ENCODE results near the gene NHERF1.

The NHERF1 gene

GRCh38 chr17:74739227-74739831, 9.1 kb upstream of the NHERF1 start:
- H3K4me3 Mint-ChIP-seq = peak overlapping the region; percentile 28

GRCh38 chr17:74740173-74740572, 8.3 kb upstream of the NHERF1 start:
- Mint-ChIP-seq H3K27ac (peak overlapping the region; percentile 45), H3K4me1 (ENCODE audit: low read depth) (peaks cover 80% of the 10 kb centered on the region), H3K9me3 (no peaks in the 10 kb centered on the region), H3K4me3 (no peak overlapping the region), H3K36me3 (ENCODE audit: low read depth) (no peaks in the 10 kb centered on the region), H3K27me3 (peaks cover 4% of the 10 kb centered on the region)
- DNase-seq = no peak

More at GRCh38 chr17:74739227-74739831, 9.1 kb upstream of the NHERF1 start:
- Mint-ChIP-seq H3K36me3 (ENCODE audit: low read depth) (no peaks in the 10 kb centered on the region), H3K4me1 (ENCODE audit: low read depth) (peaks cover 73% of the 10 kb centered on the region), H3K27me3 (peaks cover 4% of the 10 kb centered on the region), H3K9me3 (no peaks in the 10 kb centered on the region), H3K27ac (peak overlapping the region; percentile 82)
- no peak for DNase-seq

GRCh38 chr17:74740641-74741387, 7.6 kb upstream of the NHERF1 start:
- DNase-seq = no peak
- Mint-ChIP-seq H3K27me3 (peaks cover 4% of the 10 kb centered on the region), H3K4me1 (ENCODE audit: low read depth) (peaks cover 80% of the 10 kb centered on the region), H3K27ac (peak overlapping the region; percentile 45), H3K36me3 (ENCODE audit: low read depth) (no peaks in the 10 kb centered on the region), H3K9me3 (no peaks in the 10 kb centered on the region), H3K4me3 (no peak overlapping the region)

DNA sequence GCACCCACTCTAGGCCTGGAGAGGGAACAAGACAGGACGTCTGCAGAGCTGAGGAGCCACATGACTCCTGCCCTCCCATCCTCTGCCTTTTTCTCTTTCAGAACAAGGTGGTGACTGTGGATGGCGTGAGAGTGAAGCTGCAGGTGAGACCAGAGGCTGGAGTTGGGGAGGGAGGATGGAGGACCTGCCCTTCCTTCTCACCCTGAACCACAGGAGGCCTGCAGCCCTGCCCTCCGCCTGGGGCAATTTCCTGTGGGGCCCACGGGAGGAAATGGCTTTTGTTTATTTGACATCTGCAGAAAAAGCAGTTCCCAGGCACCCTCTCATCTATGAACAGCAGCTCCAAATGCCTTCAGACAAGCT, 6.3 kb upstream of the NHERF1 start:
- peaks cover 85% of the 10 kb centered on the region for H3K4me1 Mint-ChIP-seq (ENCODE audit: low read depth)
- H3K27me3 Mint-ChIP-seq = no peaks in the 10 kb centered on the region
- no peaks in the 10 kb centered on the region for H3K36me3 Mint-ChIP-seq (ENCODE audit: low read depth)
- H3K27ac Mint-ChIP-seq = peak overlapping the region; percentile 89
- no peaks in the 10 kb centered on the region for H3K9me3 Mint-ChIP-seq
- peak; percentile 67 for DNase-seq
- peak overlapping the region; percentile 33 for H3K4me3 Mint-ChIP-seq

GRCh38 chr17:74742978-74743545, 5.4 kb upstream of the NHERF1 start:
- no peaks in the 10 kb centered on the region for H3K9me3 Mint-ChIP-seq
- DNase-seq = no peak
- H3K4me1 Mint-ChIP-seq (ENCODE audit: low read depth) = peaks cover 85% of the 10 kb centered on the region
- H3K36me3 Mint-ChIP-seq (ENCODE audit: low read depth) = no peaks in the 10 kb centered on the region
- H3K27ac Mint-ChIP-seq = peak overlapping the region; percentile 89
- H3K4me3 Mint-ChIP-seq = no peak overlapping the region
- no peaks in the 10 kb centered on the region for H3K27me3 Mint-ChIP-seq

- Mint-ChIP-seq H3K4me3 (no peak overlapping the region), H3K36me3 (ENCODE audit: low read depth) (peaks cover 2% of the 10 kb centered on the region), H3K27me3 (no peaks in the 10 kb centered on the region), H3K27ac (no peak overlapping the region), H3K9me3 (no peaks in the 10 kb centered on the region), H3K4me1 (ENCODE audit: low read depth) (peaks cover 78% of the 10 kb centered on the region)
- no peak for DNase-seq
Observed at GRCh38 chr17:74743755-74744154, 4.7 kb upstream of the NHERF1 start.

DNA sequence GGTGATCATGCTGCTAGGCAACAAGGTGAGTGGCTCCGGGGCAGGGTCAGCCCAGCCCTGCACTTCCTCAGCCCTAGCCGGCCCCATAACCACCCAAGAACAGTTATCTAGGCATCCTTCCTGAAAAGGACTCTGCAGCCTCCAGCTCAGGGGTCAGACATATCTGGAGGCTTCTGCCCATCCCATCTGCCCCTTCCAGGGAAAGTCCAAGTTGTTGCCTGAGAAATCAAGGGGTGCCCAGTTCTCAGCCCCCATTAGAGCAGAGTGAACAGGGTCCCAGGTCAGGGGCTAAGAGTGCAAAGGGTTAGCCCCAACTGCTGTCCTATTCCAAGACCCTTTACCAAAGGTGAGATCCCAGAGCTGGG, 4.1 kb upstream of the NHERF1 start:
- no peak overlapping the region for H3K27ac Mint-ChIP-seq
- no peak for DNase-seq
- H3K36me3 Mint-ChIP-seq (ENCODE audit: low read depth) = peaks cover 2% of the 10 kb centered on the region
- no peaks in the 10 kb centered on the region for H3K27me3 Mint-ChIP-seq
- no peak overlapping the region for H3K4me3 Mint-ChIP-seq
- H3K4me1 Mint-ChIP-seq (ENCODE audit: low read depth) = peaks cover 73% of the 10 kb centered on the region
- no peaks in the 10 kb centered on the region for H3K9me3 Mint-ChIP-seq

- peak; percentile 94 for DNase-seq
- Mint-ChIP-seq H3K36me3 (ENCODE audit: low read depth) (peaks cover 8% of the 10 kb centered on the region), H3K9me3 (no peaks in the 10 kb centered on the region), H3K4me1 (ENCODE audit: low read depth) (peaks cover 69% of the 10 kb centered on the region), H3K27me3 (no peaks in the 10 kb centered on the region), H3K4me3 (peak overlapping the region; percentile 18), H3K27ac (peak overlapping the region; percentile 55)
Observed at GRCh38 chr17:74744714-74745547, 3.5 kb upstream of the NHERF1 start.

DNA sequence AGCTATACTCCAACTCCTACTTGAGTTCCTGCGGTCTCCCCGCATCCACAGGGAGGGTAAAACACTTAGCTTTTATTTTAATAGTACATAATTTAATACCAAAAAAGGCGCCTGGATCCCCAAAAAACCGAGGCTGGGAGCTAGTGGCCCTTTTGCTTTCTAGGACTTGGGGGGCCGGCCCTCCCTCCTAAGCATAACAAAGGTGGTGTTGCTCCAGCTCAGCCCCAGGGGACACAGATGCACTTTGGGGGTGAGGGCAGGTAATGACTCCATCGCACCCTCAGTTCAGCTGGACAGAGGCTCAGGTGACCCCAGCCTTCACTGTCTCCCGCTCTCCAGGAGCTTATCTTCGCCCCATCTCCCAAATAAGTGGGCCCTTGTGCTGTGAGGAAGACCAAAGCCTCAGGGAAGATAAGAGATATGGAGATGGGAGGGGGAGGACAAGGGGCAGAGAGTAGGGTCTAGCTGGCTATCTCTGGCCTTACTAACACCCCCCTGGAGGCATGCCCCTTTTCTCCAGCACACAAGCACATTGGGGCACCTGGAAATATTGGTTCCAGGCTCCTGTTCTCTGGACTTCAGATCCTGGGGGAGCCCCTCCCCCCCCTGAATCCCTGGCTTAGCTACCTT, 2.8 kb upstream of the NHERF1 start:
- Mint-ChIP-seq H3K4me3 (no peak overlapping the region), H3K27ac (no peak overlapping the region), H3K27me3 (no peaks in the 10 kb centered on the region), H3K9me3 (no peaks in the 10 kb centered on the region), H3K36me3 (ENCODE audit: low read depth) (peaks cover 14% of the 10 kb centered on the region), H3K4me1 (ENCODE audit: low read depth) (peaks cover 61% of the 10 kb centered on the region)
- DNase-seq = no peak

GRCh38 chr17:74746376-74746775, 2.1 kb upstream of the NHERF1 start:
- Mint-ChIP-seq H3K9me3 (no peaks in the 10 kb centered on the region), H3K4me1 (ENCODE audit: low read depth) (peaks cover 61% of the 10 kb centered on the region), H3K27ac (peak overlapping the region; percentile 48), H3K27me3 (no peaks in the 10 kb centered on the region), H3K4me3 (no peak overlapping the region), H3K36me3 (ENCODE audit: low read depth) (peaks cover 21% of the 10 kb centered on the region)
- no peak for DNase-seq

DNA sequence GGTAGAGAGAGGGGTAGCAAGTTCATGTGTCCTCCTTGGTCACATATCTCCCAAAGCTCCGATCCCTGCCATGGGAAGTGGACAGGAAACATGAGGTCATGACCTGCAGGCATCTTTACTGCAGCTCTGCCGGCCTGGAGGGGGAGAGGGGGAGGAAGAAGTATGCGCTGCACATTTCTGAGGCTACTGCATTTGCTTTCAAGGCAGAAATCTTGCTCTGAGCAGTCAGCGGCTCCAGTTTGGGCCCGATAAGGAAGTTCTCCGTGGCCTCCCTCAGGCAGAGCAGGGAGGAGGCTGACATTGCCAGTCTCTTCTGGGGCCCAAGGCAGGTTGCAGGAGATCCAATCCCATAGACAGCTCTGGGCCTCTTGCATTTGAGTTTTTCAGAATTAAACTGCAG, 1.5 kb upstream of the NHERF1 start:
- Mint-ChIP-seq H3K4me3 (peak overlapping the region; percentile 75), H3K27ac (peak overlapping the region; percentile 48)

DNA sequence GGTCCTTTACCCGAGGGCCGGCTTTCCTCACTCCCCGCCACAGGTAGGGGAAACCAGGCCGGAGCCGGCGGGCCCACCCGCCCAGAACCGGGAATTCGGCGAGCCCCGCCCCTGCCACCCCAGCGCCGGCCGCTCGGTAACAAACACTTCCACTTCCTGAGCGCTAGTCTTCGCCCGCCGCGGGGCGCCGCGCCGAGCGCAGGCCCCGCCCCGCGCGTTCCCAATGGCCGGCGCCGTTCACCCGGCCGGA, 224 bp upstream of the NHERF1 start:
- Mint-ChIP-seq H3K9me3 (no peaks in the 10 kb centered on the region), H3K36me3 (ENCODE audit: low read depth) (peaks cover 38% of the 10 kb centered on the region), H3K4me1 (ENCODE audit: low read depth) (peaks cover 61% of the 10 kb centered on the region), H3K4me3 (peak overlapping the region; percentile 75), H3K27ac (peak overlapping the region; percentile 83), H3K27me3 (no peaks in the 10 kb centered on the region)
- no peak for DNase-seq

More for the DNA sequence above, 1.5 kb upstream of the NHERF1 start:
- peaks cover 27% of the 10 kb centered on the region for H3K36me3 Mint-ChIP-seq (ENCODE audit: low read depth)
- no peaks in the 10 kb centered on the region for H3K9me3 Mint-ChIP-seq
- H3K27me3 Mint-ChIP-seq = no peaks in the 10 kb centered on the region
- H3K4me1 Mint-ChIP-seq (ENCODE audit: low read depth) = peaks cover 61% of the 10 kb centered on the region
- no peak for DNase-seq

GRCh38 chr17:74749279-74750038, 1.0 kb downstream of the NHERF1 start:
- H3K9me3 Mint-ChIP-seq = no peaks in the 10 kb centered on the region
- peaks cover 47% of the 10 kb centered on the region for H3K36me3 Mint-ChIP-seq (ENCODE audit: low read depth)
- peak overlapping the region; percentile 93 for H3K27ac Mint-ChIP-seq
- H3K27me3 Mint-ChIP-seq = no peaks in the 10 kb centered on the region
- H3K4me3 Mint-ChIP-seq = peak overlapping the region; percentile 92
- peaks cover 61% of the 10 kb centered on the region for H3K4me1 Mint-ChIP-seq (ENCODE audit: low read depth)
- DNase-seq = peak; percentile 71

- peaks cover 52% of the 10 kb centered on the region for H3K36me3 Mint-ChIP-seq (ENCODE audit: low read depth)
- no peaks in the 10 kb centered on the region for H3K9me3 Mint-ChIP-seq
- no peak for DNase-seq
- H3K4me1 Mint-ChIP-seq (ENCODE audit: low read depth) = peaks cover 61% of the 10 kb centered on the region
- H3K27ac Mint-ChIP-seq = peak overlapping the region; percentile 93
- H3K4me3 Mint-ChIP-seq = peak overlapping the region; percentile 92
- no peaks in the 10 kb centered on the region for H3K27me3 Mint-ChIP-seq
Observed at GRCh38 chr17:74750039-74750326, 1.6 kb downstream of the NHERF1 start.

Data from activated T-cell treated with anti-CD3 and anti-CD28 coated beads, Interleukin-2, amount 50 U/mL, for 24 hours (primary cell).